SKM-1 (cell line): ENCODE results near the gene C16orf95.
"Not testable (repeated sequence)": the region's sequence is repeated elsewhere in the genome, so short reads cannot be mapped to it uniquely, and the experiment has no call there.

Experiments
- DNase-seq: peaks from one replicate; lab custom pipeline; 2025; ENCODE audit not compliant: unreplicated experiment; lab: John Stamatoyannopoulos, UW

The C16orf95 gene

GRCh38 chr16:87316923-87317749, at the start of gene C16orf95:
Gene C16orf95, minus strand, starts transcription at chr16:87317392. Its CDS starts 150 bp downstream, at chr16:87317242.
- DNase-seq = peak; percentile 69

GRCh38 chr16:87366930-87367329, 49.7 kb upstream of the C16orf95 start:
- no peak for DNase-seq

- no peak for DNase-seq
These were observed 49.1 kb upstream of the C16orf95 start for GRCh38 chr16:87366288-87366687.

GRCh38 chr16:87365021-87365713, 48.0 kb upstream of the C16orf95 start:
- DNase-seq = no peak

- no peak for DNase-seq
These were observed 46.7 kb upstream of the C16orf95 start for GRCh38 chr16:87363771-87364455.

- not testable (repeated sequence) for DNase-seq
These were observed 45.8 kb upstream of the C16orf95 start for GRCh38 chr16:87362828-87363559.

GRCh38 chr16:87361916-87362619, 44.9 kb upstream of the C16orf95 start:
- DNase-seq = no peak

GRCh38 chr16:87360862-87361610, 43.8 kb upstream of the C16orf95 start:
- no peak for DNase-seq

- no peak for DNase-seq
These were observed 41.9 kb upstream of the C16orf95 start for GRCh38 chr16:87359121-87359520.

- DNase-seq = no peak
These were observed 41.5 kb upstream of the C16orf95 start for GRCh38 chr16:87358696-87359095.

GRCh38 chr16:87358250-87358649, 41.1 kb upstream of the C16orf95 start:
- no peak for DNase-seq

GRCh38 chr16:87356491-87356853, 39.3 kb upstream of the C16orf95 start:
- no peak for DNase-seq

- no peak for DNase-seq
These were observed 36.4 kb upstream of the C16orf95 start for GRCh38 chr16:87353613-87354012.

GRCh38 chr16:87352818-87353217, 35.6 kb upstream of the C16orf95 start:
- DNase-seq = no peak

GRCh38 chr16:87351320-87351698, 34.1 kb upstream of the C16orf95 start:
- DNase-seq = no peak

GRCh38 chr16:87350681-87351319, 33.6 kb upstream of the C16orf95 start:
- DNase-seq = no peak

- no peak for DNase-seq
These were observed 32.8 kb upstream of the C16orf95 start for GRCh38 chr16:87350031-87350430.

- no peak for DNase-seq
These were observed 31.5 kb upstream of the C16orf95 start for GRCh38 chr16:87348616-87349157.
